ENCODE data around the gene SGPP2. TPM values are rescaled to one million over a fixed set of nuclear protein-coding genes. Genes with fewer than 3 reads are reported as not detected.

SGPP2 gene
- total and polyA plus RNA-seq, 4 experiments from 2014 or later = 2.1 to 9.9 (median 5.5) TPM

- intact Hi-C loops (cut with micrococcal nuclease) = no loop called here
- Mint-ChIP-seq H3K4me3 (no peak overlapping the region), H3K4me1 (no peaks in the 10 kb centered on the region), H3K9me3 (peaks cover 0 to 5% (median 1%) of the 10 kb centered on the region in 8 donors), H3K36me3 (peaks cover 0 to 10% of the 10 kb centered on the region in 2 donors), H3K27ac (no peak overlapping the region), H3K27me3 (no peaks in the 10 kb centered on the region)
- H3K9me3 ChIP-seq (ENCODE audit: control insufficient read depth in 1 of 2, low read length in 2 of 2) = no peaks in the 10 kb centered on the region
- no peak overlapping the region for H3K27ac ChIP-seq (ENCODE audit: low read depth, low read length)
- no peak overlapping the region for H3K4me3 ChIP-seq (ENCODE audit: low read length in 2 of 2)
- H3K36me3 ChIP-seq (ENCODE audit: insufficient read depth, low read length) = no peaks in the 10 kb centered on the region
- H3K4me1 ChIP-seq (ENCODE audit: insufficient read depth, low read length) = no peaks in the 10 kb centered on the region
- no peaks in the 10 kb centered on the region for H3K27me3 ChIP-seq (ENCODE audit: insufficient read depth, low read length)
- ChIA-PET POLR2A (ENCODE audit: partially characterized antibody) (no interaction called here), CTCF (ENCODE audit: partially characterized antibody) (no interaction called here)
- DNase-seq = no peak
Observed at GRCh38 chr2:222490131-222490530, 65.8 kb downstream of the SGPP2 start.

- H3K27me3 Mint-ChIP-seq = no peaks in the 10 kb centered on the region
- H3K27ac Mint-ChIP-seq = no peak overlapping the region
- no peaks in the 10 kb centered on the region for H3K36me3 ChIP-seq (ENCODE audit: insufficient read depth, low read length)
- intact Hi-C loops (cut with micrococcal nuclease) = no loop called here
- DNase-seq = no peak
- no peak overlapping the region for H3K4me3 ChIP-seq (ENCODE audit: low read length in 2 of 2)
- ChIA-PET POLR2A (ENCODE audit: partially characterized antibody) (no interaction called here), CTCF (ENCODE audit: partially characterized antibody) (no interaction called here)
- peaks cover 0 to 5% (median 2%) of the 10 kb centered on the region in 8 donors for H3K9me3 Mint-ChIP-seq
- peaks cover 0 to 2% (median 0%) of the 10 kb centered on the region in 4 donors for H3K4me1 Mint-ChIP-seq
- no peaks in the 10 kb centered on the region for H3K9me3 ChIP-seq (ENCODE audit: control insufficient read depth in 1 of 2, low read length in 2 of 2)
- no peak overlapping the region for H3K4me3 Mint-ChIP-seq
- H3K27ac ChIP-seq (ENCODE audit: low read depth, low read length) = no peak overlapping the region
- H3K27me3 ChIP-seq (ENCODE audit: insufficient read depth, low read length) = no peaks in the 10 kb centered on the region
- no peaks in the 10 kb centered on the region for H3K4me1 ChIP-seq (ENCODE audit: insufficient read depth, low read length)
- peaks cover 0 to 10% of the 10 kb centered on the region in 2 donors for H3K36me3 Mint-ChIP-seq
Observed at GRCh38 chr2:222492683-222493082, 68.3 kb downstream of the SGPP2 start.

GRCh38 chr2:222494104-222494739 lies 69.9 kb downstream of the SGPP2 start:
- Histone ChIP-seq H3K27me3 (ENCODE audit: insufficient read depth, low read length) (no peaks in the 10 kb centered on the region), H3K36me3 (ENCODE audit: insufficient read depth, low read length) (no peaks in the 10 kb centered on the region), H3K4me1 (ENCODE audit: insufficient read depth, low read length) (no peaks in the 10 kb centered on the region), H3K4me3 (ENCODE audit: low read length in 2 of 2) (no peak overlapping the region), H3K9me3 (ENCODE audit: control insufficient read depth in 1 of 2, low read length in 2 of 2) (no peaks in the 10 kb centered on the region), H3K27ac (ENCODE audit: low read depth, low read length) (no peak overlapping the region)
- POLR2A ChIA-PET (ENCODE audit: partially characterized antibody) = no interaction called here
- H3K4me3 Mint-ChIP-seq = no peak overlapping the region
- no peak overlapping the region for H3K27ac Mint-ChIP-seq
- peaks cover 0 to 10% of the 10 kb centered on the region in 2 donors for H3K36me3 Mint-ChIP-seq
- peaks cover 0 to 2% (median 0%) of the 10 kb centered on the region in 4 donors for H3K4me1 Mint-ChIP-seq
- DNase-seq = no peak
- intact Hi-C loops (cut with micrococcal nuclease) = no loop called here
- CTCF ChIA-PET (ENCODE audit: partially characterized antibody) = no interaction called here
- H3K27me3 Mint-ChIP-seq = no peaks in the 10 kb centered on the region
- peaks cover 0 to 5% (median 2%) of the 10 kb centered on the region in 8 donors for H3K9me3 Mint-ChIP-seq

GRCh38 chr2:222495388-222495787 lies 71.0 kb downstream of the SGPP2 start:
- Histone ChIP-seq H3K36me3 (ENCODE audit: insufficient read depth, low read length) (no peaks in the 10 kb centered on the region), H3K27ac (ENCODE audit: low read depth, low read length) (no peak overlapping the region), H3K27me3 (ENCODE audit: insufficient read depth, low read length) (no peaks in the 10 kb centered on the region), H3K4me3 (ENCODE audit: low read length in 2 of 2) (no peak overlapping the region), H3K4me1 (ENCODE audit: insufficient read depth, low read length) (no peaks in the 10 kb centered on the region), H3K9me3 (ENCODE audit: control insufficient read depth in 1 of 2, low read length in 2 of 2) (no peaks in the 10 kb centered on the region)
- DNase-seq = no peak
- H3K36me3 Mint-ChIP-seq = peaks cover 0 to 10% of the 10 kb centered on the region in 2 donors
- H3K27ac Mint-ChIP-seq = no peak overlapping the region
- no peaks in the 10 kb centered on the region for H3K27me3 Mint-ChIP-seq
- no peak overlapping the region for H3K4me3 Mint-ChIP-seq
- peaks cover 0 to 5% (median 2%) of the 10 kb centered on the region in 8 donors for H3K9me3 Mint-ChIP-seq
- H3K4me1 Mint-ChIP-seq = peaks cover 0 to 2% (median 0%) of the 10 kb centered on the region in 4 donors
- ChIA-PET CTCF (ENCODE audit: partially characterized antibody) (no interaction called here), POLR2A (ENCODE audit: partially characterized antibody) (no interaction called here)
- intact Hi-C loops (cut with micrococcal nuclease) = no loop called here

GRCh38 chr2:222499226-222499625 lies 74.9 kb downstream of the SGPP2 start:
- no peaks in the 10 kb centered on the region for H3K27me3 ChIP-seq (ENCODE audit: insufficient read depth, low read length)
- intact Hi-C loops (cut with micrococcal nuclease) = no loop called here
- peaks cover 3 to 8% (median 6%) of the 10 kb centered on the region in 4 donors for H3K4me1 Mint-ChIP-seq
- no peaks in the 10 kb centered on the region for H3K36me3 Mint-ChIP-seq
- no peaks in the 10 kb centered on the region for H3K27me3 Mint-ChIP-seq
- no peak overlapping the region for H3K27ac ChIP-seq (ENCODE audit: low read depth, low read length)
- H3K4me3 Mint-ChIP-seq = no peak overlapping the region
- ChIA-PET POLR2A (ENCODE audit: partially characterized antibody) (no interaction called here), CTCF (ENCODE audit: partially characterized antibody) (no interaction called here)
- DNase-seq = no peak
- peaks cover 2% of the 10 kb centered on the region for H3K4me1 ChIP-seq (ENCODE audit: insufficient read depth, low read length)
- no peak overlapping the region for H3K4me3 ChIP-seq (ENCODE audit: low read length in 2 of 2)
- H3K27ac Mint-ChIP-seq = peak overlapping the region in 1 of 7 donors; percentile 54
- no peaks in the 10 kb centered on the region for H3K9me3 ChIP-seq (ENCODE audit: control insufficient read depth in 1 of 2, low read length in 2 of 2)
- H3K9me3 Mint-ChIP-seq = peaks cover 0 to 3% (median 0%) of the 10 kb centered on the region in 8 donors
- H3K36me3 ChIP-seq (ENCODE audit: insufficient read depth, low read length) = no peaks in the 10 kb centered on the region

GRCh38 chr2:222504191-222504590 lies 79.8 kb downstream of the SGPP2 start:
- Mint-ChIP-seq H3K9me3 (peaks cover 0 to 3% (median 0%) of the 10 kb centered on the region in 8 donors), H3K4me3 (peak overlapping the region in 2 of 8 donors; percentile 28 to 45), H3K36me3 (no peaks in the 10 kb centered on the region), H3K27me3 (no peaks in the 10 kb centered on the region), H3K4me1 (peaks cover 8 to 17% (median 11%) of the 10 kb centered on the region in 4 donors), H3K27ac (peak overlapping the region in 1 of 7 donors; percentile 13)
- Histone ChIP-seq H3K9me3 (ENCODE audit: control insufficient read depth in 1 of 2, low read length in 2 of 2) (no peaks in the 10 kb centered on the region), H3K4me1 (ENCODE audit: insufficient read depth, low read length) (peaks cover 11% of the 10 kb centered on the region), H3K27ac (ENCODE audit: low read depth, low read length) (no peak overlapping the region), H3K36me3 (ENCODE audit: insufficient read depth, low read length) (no peaks in the 10 kb centered on the region), H3K27me3 (ENCODE audit: insufficient read depth, low read length) (no peaks in the 10 kb centered on the region), H3K4me3 (ENCODE audit: low read length in 2 of 2) (no peak overlapping the region)
- POLR2A ChIA-PET (ENCODE audit: partially characterized antibody) = no interaction called here
- intact Hi-C loops (cut with micrococcal nuclease) = no loop called here
- CTCF ChIA-PET (ENCODE audit: partially characterized antibody) = no interaction called here
- no peak for DNase-seq

GRCh38 chr2:222504719-222505118 lies 80.4 kb downstream of the SGPP2 start:
- Histone ChIP-seq H3K4me1 (ENCODE audit: insufficient read depth, low read length) (peaks cover 11% of the 10 kb centered on the region), H3K9me3 (ENCODE audit: control insufficient read depth in 1 of 2, low read length in 2 of 2) (no peaks in the 10 kb centered on the region), H3K4me3 (ENCODE audit: low read length in 2 of 2) (no peak overlapping the region), H3K27ac (ENCODE audit: low read depth, low read length) (no peak overlapping the region), H3K27me3 (ENCODE audit: insufficient read depth, low read length) (no peaks in the 10 kb centered on the region), H3K36me3 (ENCODE audit: insufficient read depth, low read length) (no peaks in the 10 kb centered on the region)
- no peaks in the 10 kb centered on the region for H3K27me3 Mint-ChIP-seq
- peaks cover 0 to 3% (median 0%) of the 10 kb centered on the region in 8 donors for H3K9me3 Mint-ChIP-seq
- peak overlapping the region in 2 of 8 donors; percentile 28 to 45 for H3K4me3 Mint-ChIP-seq
- ChIA-PET POLR2A (ENCODE audit: partially characterized antibody) (no interaction called here), CTCF (ENCODE audit: partially characterized antibody) (no interaction called here)
- H3K4me1 Mint-ChIP-seq = peaks cover 8 to 17% (median 11%) of the 10 kb centered on the region in 4 donors
- no peak for DNase-seq
- intact Hi-C loops (cut with micrococcal nuclease) = no loop called here
- H3K27ac Mint-ChIP-seq = peak overlapping the region in 1 of 7 donors; percentile 13
- no peaks in the 10 kb centered on the region for H3K36me3 Mint-ChIP-seq

All from CD4-positive, alpha-beta memory T cell (primary cell).